ENCODE data around the gene CPED1. TPM values are rescaled to one million over a fixed set of nuclear protein-coding genes. Genes with fewer than 3 reads are reported as not detected.
"Not testable (repeated sequence)": the region's sequence is repeated elsewhere in the genome, so short reads cannot be mapped to it uniquely, and the experiment has no call there.

CPED1 gene
- total RNA-seq, 3 donors from 2014 or later (not counting 1 experiment from before 2014, with no cell fraction given) = 0.50 to 1.3 (median 0.96) TPM

GRCh38 chr7:121002048-121002756, 13.7 kb downstream of the CPED1 start:
- Histone ChIP-seq H3K36me3 (ENCODE audit: control insufficient read depth, insufficient read depth, low read length) (no peaks in the 10 kb centered on the region), H3K4me1 (ENCODE audit: control insufficient read depth, insufficient read depth, low read length) (no peaks in the 10 kb centered on the region), H3K9me3 (ENCODE audit: control insufficient read depth, insufficient read depth, low read length) (no peaks in the 10 kb centered on the region), H3K27ac (ENCODE audit: low read length) (no peak overlapping the region), H3K27me3 (ENCODE audit: control insufficient read depth, insufficient read depth, low read length) (no peaks in the 10 kb centered on the region), H3K4me3 (ENCODE audit: low read length) (no peak overlapping the region)
- Mint-ChIP-seq H3K4me1 (no peaks in the 10 kb centered on the region), H3K4me3 (no peak overlapping the region), H3K36me3 (no peaks in the 10 kb centered on the region), H3K9me3 (no peaks in the 10 kb centered on the region), H3K27ac (no peak overlapping the region), H3K27me3 (ENCODE audit: low read depth in 2 of 2) (peaks cover 11 to 19% of the 10 kb centered on the region in 2 donors)
- DNase-seq = no peak
- no peak for ATAC-seq
- TF ChIP-seq CTCF (IDR thresholded peaks at IDR 0.05) = no peak
- WGBS (ENCODE audit: insufficient coverage) = 14% methylated on average over 1 of the region's 2 CpGs
- intact Hi-C loops (cut with micrococcal nuclease) = no loop called here

- no peaks in the 10 kb centered on the region for H3K4me1 Mint-ChIP-seq
- WGBS (ENCODE audit: insufficient coverage) = 88% methylated on average over 4 of the region's 5 CpGs
- no peak overlapping the region for H3K4me3 Mint-ChIP-seq
- ATAC-seq = no peak
- no peak overlapping the region for H3K4me3 ChIP-seq (ENCODE audit: low read length)
- H3K27me3 Mint-ChIP-seq (ENCODE audit: low read depth in 2 of 2) = peaks cover 14 to 23% of the 10 kb centered on the region in 2 donors
- no peaks in the 10 kb centered on the region for H3K9me3 ChIP-seq (ENCODE audit: control insufficient read depth, insufficient read depth, low read length)
- no peaks in the 10 kb centered on the region for H3K27me3 ChIP-seq (ENCODE audit: control insufficient read depth, insufficient read depth, low read length)
- intact Hi-C loops (cut with micrococcal nuclease) = no loop called here
- H3K9me3 Mint-ChIP-seq = no peaks in the 10 kb centered on the region
- no peaks in the 10 kb centered on the region for H3K36me3 ChIP-seq (ENCODE audit: control insufficient read depth, insufficient read depth, low read length)
- H3K4me1 ChIP-seq (ENCODE audit: control insufficient read depth, insufficient read depth, low read length) = no peaks in the 10 kb centered on the region
- H3K36me3 Mint-ChIP-seq = no peaks in the 10 kb centered on the region
- TF ChIP-seq CTCF (IDR thresholded peaks at IDR 0.05) = no peak
- no peak overlapping the region for H3K27ac Mint-ChIP-seq
- no peak overlapping the region for H3K27ac ChIP-seq (ENCODE audit: low read length)
- DNase-seq = no peak
Measured at GRCh38 chr7:121002757-121003200, 14.3 kb downstream of the CPED1 start.

- Mint-ChIP-seq H3K27me3 (ENCODE audit: low read depth in 2 of 2) (peaks cover 21 to 36% of the 10 kb centered on the region in 2 donors), H3K4me3 (no peak overlapping the region), H3K9me3 (no peaks in the 10 kb centered on the region), H3K36me3 (no peaks in the 10 kb centered on the region), H3K4me1 (no peaks in the 10 kb centered on the region), H3K27ac (no peak overlapping the region)
- 86% methylated on average over 5 of the region's 5 CpGs for WGBS (ENCODE audit: insufficient coverage)
- H3K27me3 ChIP-seq (ENCODE audit: control insufficient read depth, insufficient read depth, low read length) = no peaks in the 10 kb centered on the region
- H3K36me3 ChIP-seq (ENCODE audit: control insufficient read depth, insufficient read depth, low read length) = no peaks in the 10 kb centered on the region
- H3K27ac ChIP-seq (ENCODE audit: low read length) = no peak overlapping the region
- H3K9me3 ChIP-seq (ENCODE audit: control insufficient read depth, insufficient read depth, low read length) = no peaks in the 10 kb centered on the region
- ATAC-seq (no peak), DNase-seq (no peak)
- intact Hi-C loops (cut with micrococcal nuclease) = no loop called here
- TF ChIP-seq CTCF (IDR thresholded peaks at IDR 0.05) = no peak
- no peak overlapping the region for H3K4me3 ChIP-seq (ENCODE audit: low read length)
- no peaks in the 10 kb centered on the region for H3K4me1 ChIP-seq (ENCODE audit: control insufficient read depth, insufficient read depth, low read length)
Measured at GRCh38 chr7:121003986-121004685, 15.6 kb downstream of the CPED1 start.

GRCh38 chr7:121005058-121005457, 16.5 kb downstream of the CPED1 start:
- ATAC-seq; H3K4me1 ChIP-seq (ENCODE audit: control insufficient read depth, insufficient read depth, low read length); H3K27ac ChIP-seq (ENCODE audit: low read length); H3K36me3 ChIP-seq (ENCODE audit: control insufficient read depth, insufficient read depth, low read length); H3K4me3 Mint-ChIP-seq; H3K9me3 Mint-ChIP-seq; DNase-seq; H3K27ac Mint-ChIP-seq; H3K36me3 Mint-ChIP-seq; H3K9me3 ChIP-seq (ENCODE audit: control insufficient read depth, insufficient read depth, low read length); H3K4me3 ChIP-seq (ENCODE audit: low read length); intact Hi-C loops (cut with micrococcal nuclease); H3K27me3 ChIP-seq (ENCODE audit: control insufficient read depth, insufficient read depth, low read length); H3K4me1 Mint-ChIP-seq: not testable (repeated sequence)
- peaks cover 21 to 38% of the 10 kb centered on the region in 2 donors for H3K27me3 Mint-ChIP-seq (ENCODE audit: low read depth in 2 of 2)
- WGBS (ENCODE audit: insufficient coverage) = 100% methylated on average over 2 of the region's 4 CpGs

Measured in natural killer cell (primary cell).